Erythroblast (primary cell): ENCODE data around the gene SBK1.

Experiments
- GATA1 ChIP-seq: IDR thresholded peaks from 2 replicates; pipeline ENCODE4 v1.6.1; 2011; ENCODE audit warnings: low read depth, mild to moderate bottlenecking, control low read depth, low read length, moderate library complexity
- POLR2A ChIP-seq: IDR thresholded peaks from 2 replicates; pipeline ENCODE4 v1.6.1; 2011; ENCODE audit warnings: mild to moderate bottlenecking, low read length

- TF ChIP-seq POLR2A (no peak), GATA1 (no peak)
Measured at GRCh38 chr16:28319476-28320022, 27.2 kb downstream of the SBK1 start.
